ENCODE data around the gene TENM4. TPM values are rescaled to one million over a fixed set of nuclear protein-coding genes. Genes with fewer than 3 reads are reported as not detected.

TENM4 gene
- polyA plus RNA-seq, 2 of the 4 experiments (the other 2 are of a cell fraction), result 0.06 to 0.31 TPM

- no peaks in the 10 kb centered on the region for H3K9me3 ChIP-seq
- H3K4me1 ChIP-seq, result no peaks in the 10 kb centered on the region
- H3K4me2 ChIP-seq, result no peak overlapping the region
- DNase-seq (ENCODE audit: low read depth in 1 of 2, low spot score in 1 of 2), result no peak
- ATAC-seq, result no peak
- POLR2A ChIA-PET, result no interaction called here
- FAIRE-seq, result no peak
- WGBS (ENCODE audit: missing lambda C conversion rate), result 50% methylated on average over 11 of the region's 11 CpGs
- CTCF ChIA-PET, result interaction anchor here (1.4 to 2.7 kb wide), 4 partner anchors 17 to 448 kb away, joined by 3 to 9 read pairs (median 6); no protein-coding TSS in a partner anchor
- TF ChIP-seq PBX3 (IDR thresholded peaks at IDR 0.05) (no peak), PHF8 (IDR thresholded peaks at IDR 0.05; ENCODE audit: borderline replicate concordance, low read depth) (no peak), GATA3 (IDR thresholded peaks at IDR 0.05; ENCODE audit: borderline replicate concordance) (no peak), ZC3H11A (IDR thresholded peaks at IDR 0.05) (no peak), BHLHE40 (IDR thresholded peaks at IDR 0.05; ENCODE audit: low read depth, low read length) (no peak), HDAC2 (IDR thresholded peaks at IDR 0.05) (no peak), HOXB5 (CRISPR knock-in tag; IDR thresholded peaks at IDR 0.05) (no peak), FOSL2 (IDR thresholded peaks at IDR 0.05) (no peak), FOSL2 (CRISPR knock-in tag; IDR thresholded peaks at IDR 0.05) (no peak), ZSCAN20 (CRISPR knock-in tag; IDR thresholded peaks at IDR 0.05) (no peak), JUN (IDR thresholded peaks at IDR 0.05) (no peak), MAZ (IDR thresholded peaks at IDR 0.05; ENCODE audit: borderline replicate concordance, low read depth, low read length) (no peak), EP300 (IDR thresholded peaks at IDR 0.05) (no peak), JUNB (IDR thresholded peaks at IDR 0.05) (no peak), TFCP2L1 (CRISPR knock-in tag; IDR thresholded peaks at IDR 0.05) (no peak), HEYL (CRISPR knock-in tag; IDR thresholded peaks at IDR 0.05) (no peak), KDM5A (IDR thresholded peaks at IDR 0.05) (no peak)
- no peak overlapping the region for H3K27ac ChIP-seq
- H3K4me3 ChIP-seq, result no peak overlapping the region
Measured at GRCh38 chr11:78651923-78652842, 788.6 kb downstream of the TENM4 start.

- CTCF ChIA-PET, result interaction anchor here (1.6 to 2.0 kb wide), 2 partner anchors 310 to 449 kb away, joined by 4 to 7 read pairs; no protein-coding TSS in a partner anchor
- Histone ChIP-seq H3K27ac (no peak overlapping the region), H3K9me3 (no peaks in the 10 kb centered on the region), H3K4me2 (no peak overlapping the region), H3K4me3 (no peak overlapping the region), H3K4me1 (no peaks in the 10 kb centered on the region)
- ATAC-seq (no peak), FAIRE-seq (no peak), DNase-seq (ENCODE audit: low read depth in 1 of 2, low spot score in 1 of 2) (no peak)
- TF ChIP-seq RARB (CRISPR knock-in tag; IDR thresholded peaks at IDR 0.05) (no peak), CHD2 (IDR thresholded peaks at IDR 0.05; ENCODE audit: low read length, partially characterized antibody) (no peak), CBX2 (IDR thresholded peaks at IDR 0.05; ENCODE audit: borderline replicate concordance, low read depth) (no peak), ZC3H11A (IDR thresholded peaks at IDR 0.05) (no peak), PHF8 (IDR thresholded peaks at IDR 0.05; ENCODE audit: borderline replicate concordance, low read depth) (no peak), TP53 (CRISPR knock-in tag; IDR thresholded peaks at IDR 0.05) (no peak), MAZ (IDR thresholded peaks at IDR 0.05; ENCODE audit: borderline replicate concordance, low read depth, low read length) (no peak), JUNB (IDR thresholded peaks at IDR 0.05) (no peak), ATOH8 (CRISPR knock-in tag; IDR thresholded peaks at IDR 0.05; ENCODE audit: low read depth) (no peak), GATA3 (IDR thresholded peaks at IDR 0.05; ENCODE audit: borderline replicate concordance) (no peak), CTCF (IDR thresholded peaks at IDR 0.05) (no peak), HOXA7 (CRISPR knock-in tag; IDR thresholded peaks at IDR 0.05) (no peak), RNF2 (IDR thresholded peaks at IDR 0.05; ENCODE audit: borderline replicate concordance, low read depth) (no peak)
- POLR2A ChIA-PET, result no interaction called here
- 58% methylated on average over 13 of the region's 13 CpGs for WGBS (ENCODE audit: missing lambda C conversion rate)
Measured at GRCh38 chr11:78651136-78651775, 789.6 kb downstream of the TENM4 start.
